Panc1 (cell line): ENCODE results near the gene CPN1. TPM values are rescaled to one million over a fixed set of nuclear protein-coding genes. Genes with fewer than 3 reads are reported as not detected.

Experiments used
- ATAC-seq: fragments of 200-7000 bp; cut with Tn5 transposase; 2 replicates; pipeline ENCODE4 v1.9.1; 2020; ENCODE audit warnings: mild to moderate bottlenecking, moderate library complexity
- BruUV-seq: library from RNA; stranded (reverse); fragments of 400-500 nt; replicated peaks from 2 replicates; lab custom pipeline; 2021; lab: Mats Ljungman, UMichigan
- CTCF ChIA-PET: fragments of 300-600 bp; sonication (Branson Sonifier 250); formaldehyde crosslinking; loops from one replicate; lab custom pipeline; 2022; ENCODE audit warnings: antibody characterized with exemption; lab: Charles Lee
- POLR2A ChIA-PET: fragments of 300-600 bp; sonication (Branson Sonifier 250); formaldehyde crosslinking; loops from one replicate; lab custom pipeline; 2022; ENCODE audit warnings: antibody characterized with exemption; lab: Charles Lee
- DNase-seq: peaks from one replicate; pipeline ENCODE4 v3.0.0-alpha.2; 2010; ENCODE audit warnings: low read depth, low spot score
- H3K27ac ChIP-seq: 2 replicates; pipeline ENCODE4 v1.5.1; 2011; ENCODE audit warnings: mild to moderate bottlenecking, low read length, inconsistent platforms
- H3K27me3 ChIP-seq: fragments of 200-500 bp; sonication (Bioruptor generic); 2 replicates; pipeline ENCODE4 v1.6.0; 2014; ENCODE audit warnings: low read length, inconsistent platforms; ENCODE audit not compliant: control insufficient read depth, insufficient read depth
- H3K36me3 ChIP-seq: fragments of 200-500 bp; sonication (Bioruptor generic); 2 replicates; pipeline ENCODE4 v1.5.1; 2014; ENCODE audit warnings: inconsistent platforms, mild to moderate bottlenecking, low read length, moderate library complexity; ENCODE audit not compliant: control insufficient read depth, insufficient read depth
- H3K4me1 ChIP-seq: 2 replicates; pipeline ENCODE4 v1.5.1; 2011; ENCODE audit warnings: inconsistent platforms, mild to moderate bottlenecking, low read length, moderate library complexity; ENCODE audit not compliant: control insufficient read depth, insufficient read depth
- H3K4me3 ChIP-seq, 2 experiments: 2 replicates each; pipeline ENCODE4 v1.5.1; 2011 to 2012; ENCODE audit warnings: low read depth in 2 of 2, low read length in 2 of 2, mild to moderate bottlenecking in 2 of 2, inconsistent platforms in 1 of 2, moderate library complexity in 1 of 2
- H3K9me3 ChIP-seq: fragments of 200-500 bp; sonication (Bioruptor generic); 2 replicates; pipeline ENCODE4 v1.5.1; 2014; ENCODE audit warnings: low read depth, mild to moderate bottlenecking, inconsistent platforms, low read length, moderate library complexity; ENCODE audit not compliant: control insufficient read depth, insufficient read depth
- CTCF ChIP-seq: fragments of 450-650 bp; IDR thresholded peaks from 2 replicates; pipeline ENCODE4 v1.5.1; 2017; ENCODE audit warnings: mild to moderate bottlenecking
- POLR2AphosphoS5 ChIP-seq: IDR thresholded peaks from 2 replicates; pipeline ENCODE4 v1.6.1; 2012; ENCODE audit warnings: mild to moderate bottlenecking, low read depth, low read length, moderate library complexity
- REST ChIP-seq, 2 experiments: IDR thresholded peaks; 2 replicates each; pipeline ENCODE4 v1.6.1; 2011 to 2012; ENCODE audit warnings: low read depth in 2 of 2, control low read depth in 1 of 2, low read length in 1 of 2, mild to moderate bottlenecking in 1 of 2, moderate library complexity in 1 of 2; ENCODE audit not compliant: insufficient read depth in 1 of 2
- in situ Hi-C: cut with HindIII; loops from 2 replicates; pipeline ENCODE4 v1.10.0; 2016; ENCODE audit warnings: low sequenced_read_pairs, low pct_unique_long_range_greater_than_20kb
- intact Hi-C: fragments of 100-400 bp; cut with micrococcal nuclease; formaldehyde crosslinking; loops from one replicate; pipeline ENCODE4 v1.10.0; 2022; ENCODE audit not compliant: unreplicated experiment
- total RNA-seq: library from RNA; stranded (reverse); gene quantifications from one replicate; pipeline ENCODE4 v1.2.1, GENCODE V29; 2021; ENCODE audit not compliant: unreplicated experiment

The CPN1 gene
- total RNA-seq, 1 experiment from 2014 or later: not detected

GRCh38 chr10:100046021-100046486, 35.6 kb downstream of the CPN1 start:
- in situ Hi-C loops: no loop called here
- ATAC-seq (peak; percentile 93), DNase-seq (peak; percentile 72)
- Histone ChIP-seq H3K27ac (peak overlapping the region; percentile 44; the same call in 1 of the 2 replicates), H3K27me3 (no peaks in the 10 kb centered on the region), H3K4me1 (peaks cover 26% of the 10 kb centered on the region), H3K4me3 (no peak overlapping the region), H3K9me3 (no peaks in the 10 kb centered on the region), H3K36me3 (no peaks in the 10 kb centered on the region)
- ChIA-PET POLR2A (no interaction called here), CTCF (interaction anchor here (0.6 to 1.6 kb wide), 11 partner anchors 25 to 200 kb away, joined by 3 to 19 read pairs (median 4); partner anchors contain the start of gene DNMBP)
- BruUV-seq: no TSS peak
- TF ChIP-seq REST (IDR thresholded peaks at IDR 0.05; ENCODE audit: insufficient read depth in 1 of 2, low read depth in 2 of 2, low read length in 1 of 2): no peak
- peak; percentile 99 for TF ChIP-seq CTCF
- intact Hi-C loops: loop anchor here (5.0 kb wide), 1 partner anchor 199 kb away; no protein-coding TSS in a partner anchor

- intact Hi-C loops (loop anchor here (2.0 to 5.0 kb wide), 2 partner anchors 35 to 198 kb away; no protein-coding TSS in a partner anchor), in situ Hi-C loops (no loop called here)
- DNase-seq (no peak), ATAC-seq (peak; percentile 11; the same call in 1 of the 2 replicates)
- Histone ChIP-seq H3K4me1 (peaks cover 26% of the 10 kb centered on the region), H3K4me3 (no peak overlapping the region), H3K27ac (peak overlapping the region; percentile 41; the same call in 1 of the 2 replicates), H3K36me3 (no peaks in the 10 kb centered on the region), H3K27me3 (no peaks in the 10 kb centered on the region), H3K9me3 (no peaks in the 10 kb centered on the region)
- no TSS peak for BruUV-seq
- no peak for TF ChIP-seq POLR2AphosphoS5
- no peak for TF ChIP-seq CTCF
- CTCF ChIA-PET: interaction anchor here (0.5 to 1.6 kb wide), 12 partner anchors 25 to 200 kb away, joined by 3 to 19 read pairs (median 4); partner anchors contain the start of gene DNMBP
- POLR2A ChIA-PET: no interaction called here
Measured at GRCh38 chr10:100045592-100045991, 36.1 kb downstream of the CPN1 start.
